Fibroblast of villous mesenchyme (primary cell): ENCODE results near the gene VCAN. TPM values are rescaled to one million over a fixed set of nuclear protein-coding genes. Genes with fewer than 3 reads are reported as not detected.
A peak's percentile ranks its signal among the peaks of the same experiment; 100 is the strongest.

Experiments
- DNase-seq: peaks from one replicate; pipeline ENCODE4 v3.0.0-alpha.2; 2010; ENCODE audit warnings: low read depth
- H3K4me3 ChIP-seq: 2 replicates; pipeline ENCODE4 v1.5.1; 2011; ENCODE audit warnings: low read depth, mild to moderate bottlenecking, low read length
- CTCF ChIP-seq: IDR thresholded peaks from 2 replicates; pipeline ENCODE4 v1.5.1; 2012; ENCODE audit warnings: low read depth, mild to moderate bottlenecking, low read length; ENCODE audit not compliant: insufficient read depth
- total RNA-seq: library from RNA; depleted of rRNA; stranded (reverse); fragments of >200 nt; gene quantifications from 2 replicates; pipeline ENCODE4 v1.2.3, GENCODE V29; 2012

The VCAN gene
- total RNA-seq, 1 donor = 490 TPM

- no peak for TF ChIP-seq CTCF
- peak; percentile 48 for DNase-seq
These were observed 91.4 kb downstream of the VCAN start for GRCh38 chr5:83562791-83563557.

GRCh38 chr5:83563631-83564030, 92.1 kb downstream of the VCAN start:
- no peak for TF ChIP-seq CTCF
- H3K4me3 ChIP-seq = no peak overlapping the region
- DNase-seq = peak; percentile 48

More at GRCh38 chr5:83562791-83563557, 91.4 kb downstream of the VCAN start:
- no peak overlapping the region for H3K4me3 ChIP-seq

- TF ChIP-seq CTCF = peak; percentile 49
These were observed 92.7 kb downstream of the VCAN start for GRCh38 chr5:83564069-83564749.

GRCh38 chr5:83567741-83568140, 96.2 kb downstream of the VCAN start:
- TF ChIP-seq CTCF = no peak
- no peak for DNase-seq
- H3K4me3 ChIP-seq = no peak overlapping the region

More at GRCh38 chr5:83564069-83564749, 92.7 kb downstream of the VCAN start:
- H3K4me3 ChIP-seq = no peak overlapping the region
- DNase-seq = peak; percentile 66

- H3K4me3 ChIP-seq = no peak overlapping the region
- no peak for TF ChIP-seq CTCF
- peak; percentile 86 for DNase-seq
These were observed 96.6 kb downstream of the VCAN start for GRCh38 chr5:83568186-83568585.

GRCh38 chr5:83570916-83571315, 99.4 kb downstream of the VCAN start:
- TF ChIP-seq CTCF = no peak
- no peak for DNase-seq
- H3K4me3 ChIP-seq = no peak overlapping the region
